GM12878 (cell line): ENCODE results near the gene ERP27. TPM values are rescaled to one million over a fixed set of nuclear protein-coding genes. Genes with fewer than 3 reads are reported as not detected.

ENCODE experiments used
- DPF2 ChIP-seq: fragments of 450-650 bp; IDR thresholded peaks from 2 replicates; pipeline ENCODE4 v1.6.1; 2017; ENCODE audit warnings: mild to moderate bottlenecking
- ESRRA ChIP-seq: IDR thresholded peaks from 2 replicates; pipeline ENCODE4 v1.6.1; 2012; ENCODE audit warnings: mild to moderate bottlenecking, low read length, improper control_type of control experiment
- GABPA ChIP-seq: IDR thresholded peaks from 2 replicates; pipeline ENCODE4 v1.6.1; 2014; ENCODE audit warnings: antibody characterized with exemption, low read depth, mild to moderate bottlenecking, inconsistent platforms
- LARP7 ChIP-seq: fragments of 450-650 bp; IDR thresholded peaks from 2 replicates; pipeline ENCODE4 v1.6.1; 2017; ENCODE audit warnings: mild to moderate bottlenecking
- MTA3 ChIP-seq: IDR thresholded peaks from 2 replicates; pipeline ENCODE4 v1.6.1; 2012; ENCODE audit warnings: low read length, inconsistent platforms, borderline replicate concordance
- MYC ChIP-seq: IDR thresholded peaks from 2 replicates; pipeline ENCODE4 v1.6.1; 2011; ENCODE audit warnings: mild to moderate bottlenecking, low read length, moderate library complexity, inconsistent platforms; ENCODE audit not compliant: insufficient read depth, insufficient replicate concordance, insufficient read length, severe bottlenecking
- NBN ChIP-seq: fragments of 450-650 bp; IDR thresholded peaks from 2 replicates; pipeline ENCODE4 v1.6.1; 2016
- NFYA ChIP-seq: IDR thresholded peaks from 2 replicates; pipeline ENCODE4 v1.6.1; 2011; ENCODE audit warnings: low read depth, mild to moderate bottlenecking, low read length, improper control_type of control experiment, borderline replicate concordance
- POLR2AphosphoS2 ChIP-seq: IDR thresholded peaks from 2 replicates; pipeline ENCODE4 v1.6.1; 2011; ENCODE audit warnings: low read depth, mild to moderate bottlenecking, low read length, improper control_type of control experiment, moderate library complexity
- RCOR1 ChIP-seq: conservative IDR thresholded peaks from 2 replicates; pipeline ENCODE4 v1.6.1; 2012; ENCODE audit warnings: low read depth, low read length, improper control_type of control experiment
- SIN3A ChIP-seq: IDR thresholded peaks from 2 replicates; pipeline ENCODE4 v1.6.1; 2012; ENCODE audit warnings: low read depth, low read length, improper control_type of control experiment
- SMARCA5 ChIP-seq: fragments of 450-650 bp; IDR thresholded peaks from 2 replicates; pipeline ENCODE4 v1.6.1; 2017; ENCODE audit warnings: mild to moderate bottlenecking
- SMC3 ChIP-seq: IDR thresholded peaks from 2 replicates; pipeline ENCODE4 v1.6.1; 2011; ENCODE audit warnings: low read length, improper control_type of control experiment, borderline replicate concordance
- SUZ12 ChIP-seq: fragments of 200-600 bp; sonication (generic); IDR thresholded peaks from one replicate; pipeline ENCODE4 v1.6.1; 2018; ENCODE audit warnings: antibody characterized with exemption, mild to moderate bottlenecking; ENCODE audit not compliant: unreplicated experiment
- TCF12 ChIP-seq: IDR thresholded peaks from 2 replicates; pipeline ENCODE4 v1.6.1; 2011; ENCODE audit warnings: low read depth, mild to moderate bottlenecking, low read length
- YY1 ChIP-seq: IDR thresholded peaks from 2 replicates; pipeline ENCODE4 v1.6.1; 2011; ENCODE audit warnings: low read depth, mild to moderate bottlenecking, low read length
- polyA plus RNA-seq, 11 experiments: library from polyadenylated mRNA; depleted of rRNA in 4 of 11; unstranded in 6 of 11; stranded (reverse) in 5 of 11; fragments of >200 nt; fragmentation: Nextera tagmentation in 4 of 11; fragmentation: Illumina TruSeq in 1 of 11; extraction: Ambion mirVana in 4 of 11; extraction: Trizol in 1 of 11; gene quantifications; 1 replicate in 1 of 11; 2 replicates in 10 of 11; pipeline versions ENCODE4 v1.2.1 to v1.2.3, GENCODE V29; 2011 to 2016; ENCODE audit warnings: inconsistent platforms in 2 of 11, missing spikeins in 2 of 11, low read depth in 1 of 11
- total RNA-seq, 4 experiments: library from RNA; depleted of rRNA in 3 of 4; stranded (reverse); fragments of >200 nt in 3 of 4; fragmentation: Illumina TruSeq in 1 of 4; extraction: Trizol in 1 of 4; gene quantifications; 2 replicates each; pipeline versions ENCODE4 v1.2.1 to v1.2.3, GENCODE V29; 2013 to 2021
- TF ChIP-seq, protein P1 (sequence below): fragments of 450-650 bp; IDR thresholded peaks from 2 replicates; pipeline ENCODE4 v1.6.1; 2017; ENCODE audit warnings: mild to moderate bottlenecking
- TF ChIP-seq, protein P2 (sequence below): fragments of 450-650 bp; formaldehyde crosslinking; IDR thresholded peaks from 2 replicates; pipeline ENCODE4 v1.4.0; 2020; ENCODE audit warnings: mild to moderate bottlenecking, moderate library complexity
- TF ChIP-seq, protein P3 (sequence below), 3 experiments: IDR thresholded peaks in 2 of 3; conservative IDR thresholded peaks in 1 of 3; 2 replicates each; pipeline ENCODE4 v1.5.1; 2011; ENCODE audit warnings: low read depth in 3 of 3, low read length in 3 of 3, mild to moderate bottlenecking in 3 of 3, control low read depth in 2 of 3, moderate library complexity in 2 of 3, inconsistent platforms in 1 of 3, mixed read lengths in 1 of 3; ENCODE audit not compliant: control insufficient read depth in 2 of 3, insufficient read depth in 1 of 3; ENCODE audit errors: extremely low read depth in 1 of 3
- TF ChIP-seq, protein P4 (sequence below): fragments of 450-650 bp; IDR thresholded peaks from 2 replicates; pipeline ENCODE4 v1.6.1; 2018; ENCODE audit warnings: borderline replicate concordance, mild to moderate bottlenecking; ENCODE audit not compliant: partially characterized antibody

The ERP27 gene
- total and polyA plus RNA-seq, 10 of the 15 experiments (the other 5 are each of a cell fraction or from before 2014, with no cell fraction given): 0.91 to 2.4 (median 1.4) TPM

DNA sequence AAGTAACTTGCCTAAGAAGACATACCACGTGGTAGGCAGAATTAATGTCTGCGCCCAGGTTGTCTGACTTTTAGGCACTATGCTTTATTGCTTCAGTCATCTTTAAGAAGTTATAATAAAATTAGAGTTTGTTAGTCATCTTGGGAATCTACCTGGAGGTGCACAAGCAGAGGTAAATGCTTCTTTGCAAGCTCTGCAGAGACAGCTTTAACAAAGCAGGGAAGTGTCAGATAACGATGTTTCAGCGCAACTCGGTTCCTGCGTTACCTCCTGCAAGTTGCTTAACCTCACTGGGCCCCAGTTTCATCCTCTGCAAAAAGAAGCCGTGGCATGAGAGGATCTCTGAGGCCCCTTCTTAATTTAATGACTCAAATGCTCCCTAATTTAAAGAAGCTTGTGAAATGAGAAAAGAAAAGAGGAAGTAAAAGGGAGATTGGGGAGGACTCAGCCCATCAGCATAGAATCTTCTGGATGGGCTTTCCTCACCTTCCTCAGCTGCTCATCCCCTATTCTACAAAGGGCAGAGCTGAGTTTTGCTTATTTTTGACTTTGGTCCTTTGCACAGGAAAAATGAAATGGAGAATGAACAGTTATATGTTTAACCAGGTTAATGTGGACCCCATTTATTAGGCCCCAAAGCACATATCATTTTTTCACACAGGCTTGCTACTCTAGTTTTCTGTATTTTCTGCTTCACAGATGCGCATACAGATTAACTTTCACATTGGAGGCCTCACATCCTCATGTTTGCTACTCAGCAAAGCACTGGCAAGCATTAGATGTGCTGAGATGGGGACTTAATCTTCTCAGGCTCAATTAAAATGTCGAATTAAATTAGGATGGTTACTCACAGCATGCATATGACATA, 17.9 kb upstream of the ERP27 start (continued):
- TF ChIP-seq, protein P1, sequence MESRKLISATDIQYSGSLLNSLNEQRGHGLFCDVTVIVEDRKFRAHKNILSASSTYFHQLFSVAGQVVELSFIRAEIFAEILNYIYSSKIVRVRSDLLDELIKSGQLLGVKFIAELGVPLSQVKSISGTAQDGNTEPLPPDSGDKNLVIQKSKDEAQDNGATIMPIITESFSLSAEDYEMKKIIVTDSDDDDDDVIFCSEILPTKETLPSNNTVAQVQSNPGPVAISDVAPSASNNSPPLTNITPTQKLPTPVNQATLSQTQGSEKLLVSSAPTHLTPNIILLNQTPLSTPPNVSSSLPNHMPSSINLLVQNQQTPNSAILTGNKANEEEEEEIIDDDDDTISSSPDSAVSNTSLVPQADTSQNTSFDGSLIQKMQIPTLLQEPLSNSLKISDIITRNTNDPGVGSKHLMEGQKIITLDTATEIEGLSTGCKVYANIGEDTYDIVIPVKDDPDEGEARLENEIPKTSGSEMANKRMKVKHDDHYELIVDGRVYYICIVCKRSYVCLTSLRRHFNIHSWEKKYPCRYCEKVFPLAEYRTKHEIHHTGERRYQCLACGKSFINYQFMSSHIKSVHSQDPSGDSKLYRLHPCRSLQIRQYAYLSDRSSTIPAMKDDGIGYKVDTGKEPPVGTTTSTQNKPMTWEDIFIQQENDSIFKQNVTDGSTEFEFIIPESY: no peak
- TF ChIP-seq SMC3: no peak
- no peak for TF ChIP-seq LARP7
- TF ChIP-seq, protein P2, sequence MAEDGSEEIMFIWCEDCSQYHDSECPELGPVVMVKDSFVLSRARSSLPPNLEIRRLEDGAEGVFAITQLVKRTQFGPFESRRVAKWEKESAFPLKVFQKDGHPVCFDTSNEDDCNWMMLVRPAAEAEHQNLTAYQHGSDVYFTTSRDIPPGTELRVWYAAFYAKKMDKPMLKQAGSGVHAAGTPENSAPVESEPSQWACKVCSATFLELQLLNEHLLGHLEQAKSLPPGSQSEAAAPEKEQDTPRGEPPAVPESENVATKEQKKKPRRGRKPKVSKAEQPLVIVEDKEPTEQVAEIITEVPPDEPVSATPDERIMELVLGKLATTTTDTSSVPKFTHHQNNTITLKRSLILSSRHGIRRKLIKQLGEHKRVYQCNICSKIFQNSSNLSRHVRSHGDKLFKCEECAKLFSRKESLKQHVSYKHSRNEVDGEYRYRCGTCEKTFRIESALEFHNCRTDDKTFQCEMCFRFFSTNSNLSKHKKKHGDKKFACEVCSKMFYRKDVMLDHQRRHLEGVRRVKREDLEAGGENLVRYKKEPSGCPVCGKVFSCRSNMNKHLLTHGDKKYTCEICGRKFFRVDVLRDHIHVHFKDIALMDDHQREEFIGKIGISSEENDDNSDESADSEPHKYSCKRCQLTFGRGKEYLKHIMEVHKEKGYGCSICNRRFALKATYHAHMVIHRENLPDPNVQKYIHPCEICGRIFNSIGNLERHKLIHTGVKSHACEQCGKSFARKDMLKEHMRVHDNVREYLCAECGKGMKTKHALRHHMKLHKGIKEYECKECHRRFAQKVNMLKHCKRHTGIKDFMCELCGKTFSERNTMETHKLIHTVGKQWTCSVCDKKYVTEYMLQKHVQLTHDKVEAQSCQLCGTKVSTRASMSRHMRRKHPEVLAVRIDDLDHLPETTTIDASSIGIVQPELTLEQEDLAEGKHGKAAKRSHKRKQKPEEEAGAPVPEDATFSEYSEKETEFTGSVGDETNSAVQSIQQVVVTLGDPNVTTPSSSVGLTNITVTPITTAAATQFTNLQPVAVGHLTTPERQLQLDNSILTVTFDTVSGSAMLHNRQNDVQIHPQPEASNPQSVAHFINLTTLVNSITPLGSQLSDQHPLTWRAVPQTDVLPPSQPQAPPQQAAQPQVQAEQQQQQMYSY (CRISPR knock-in tag): no peak
- TF ChIP-seq, protein P3, sequence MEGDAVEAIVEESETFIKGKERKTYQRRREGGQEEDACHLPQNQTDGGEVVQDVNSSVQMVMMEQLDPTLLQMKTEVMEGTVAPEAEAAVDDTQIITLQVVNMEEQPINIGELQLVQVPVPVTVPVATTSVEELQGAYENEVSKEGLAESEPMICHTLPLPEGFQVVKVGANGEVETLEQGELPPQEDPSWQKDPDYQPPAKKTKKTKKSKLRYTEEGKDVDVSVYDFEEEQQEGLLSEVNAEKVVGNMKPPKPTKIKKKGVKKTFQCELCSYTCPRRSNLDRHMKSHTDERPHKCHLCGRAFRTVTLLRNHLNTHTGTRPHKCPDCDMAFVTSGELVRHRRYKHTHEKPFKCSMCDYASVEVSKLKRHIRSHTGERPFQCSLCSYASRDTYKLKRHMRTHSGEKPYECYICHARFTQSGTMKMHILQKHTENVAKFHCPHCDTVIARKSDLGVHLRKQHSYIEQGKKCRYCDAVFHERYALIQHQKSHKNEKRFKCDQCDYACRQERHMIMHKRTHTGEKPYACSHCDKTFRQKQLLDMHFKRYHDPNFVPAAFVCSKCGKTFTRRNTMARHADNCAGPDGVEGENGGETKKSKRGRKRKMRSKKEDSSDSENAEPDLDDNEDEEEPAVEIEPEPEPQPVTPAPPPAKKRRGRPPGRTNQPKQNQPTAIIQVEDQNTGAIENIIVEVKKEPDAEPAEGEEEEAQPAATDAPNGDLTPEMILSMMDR (IDR thresholded peaks at IDR 0.05 in 2 of 3, conservative IDR thresholded peaks at IDR 0.05 in 1 of 3; ENCODE audit: control insufficient read depth in 2 of 3, extremely low read depth in 1 of 3, insufficient read depth in 1 of 3, low read depth in 3 of 3, low read length in 3 of 3): no peak
- TF ChIP-seq MYC: no peak
- no peak for TF ChIP-seq NFYA
- TF ChIP-seq POLR2AphosphoS2: 0 out of 2 replicates have a peak, but pooled peaks have one; percentile 4
- no peak for TF ChIP-seq GABPA
- TF ChIP-seq ESRRA: no peak
- TF ChIP-seq, protein P4, sequence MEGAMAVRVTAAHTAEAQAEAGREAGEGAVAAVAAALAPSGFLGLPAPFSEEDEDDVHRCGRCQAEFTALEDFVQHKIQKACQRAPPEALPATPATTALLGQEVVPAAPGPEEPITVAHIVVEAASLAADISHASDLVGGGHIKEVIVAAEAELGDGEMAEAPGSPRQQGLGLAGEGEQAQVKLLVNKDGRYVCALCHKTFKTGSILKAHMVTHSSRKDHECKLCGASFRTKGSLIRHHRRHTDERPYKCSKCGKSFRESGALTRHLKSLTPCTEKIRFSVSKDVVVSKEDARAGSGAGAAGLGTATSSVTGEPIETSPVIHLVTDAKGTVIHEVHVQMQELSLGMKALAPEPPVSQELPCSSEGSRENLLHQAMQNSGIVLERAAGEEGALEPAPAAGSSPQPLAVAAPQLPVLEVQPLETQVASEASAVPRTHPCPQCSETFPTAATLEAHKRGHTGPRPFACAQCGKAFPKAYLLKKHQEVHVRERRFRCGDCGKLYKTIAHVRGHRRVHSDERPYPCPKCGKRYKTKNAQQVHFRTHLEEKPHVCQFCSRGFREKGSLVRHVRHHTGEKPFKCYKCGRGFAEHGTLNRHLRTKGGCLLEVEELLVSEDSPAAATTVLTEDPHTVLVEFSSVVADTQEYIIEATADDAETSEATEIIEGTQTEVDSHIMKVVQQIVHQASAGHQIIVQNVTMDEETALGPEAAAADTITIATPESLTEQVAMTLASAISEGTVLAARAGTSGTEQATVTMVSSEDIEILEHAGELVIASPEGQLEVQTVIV: no peak
- TF ChIP-seq SMARCA5: peak; percentile 98
- 0 out of 2 replicates have a peak, but pooled peaks have one; percentile 9 for TF ChIP-seq YY1
- no peak for TF ChIP-seq MTA3
- 0 out of 2 replicates have a peak, but pooled peaks have one; percentile 20 for TF ChIP-seq RCOR1
- no peak for TF ChIP-seq TCF12
- no peak for TF ChIP-seq SIN3A
- no peak for TF ChIP-seq SUZ12
- TF ChIP-seq DPF2: peak; percentile 89; the same call in 1 of the 2 replicates
- TF ChIP-seq NBN: peak; percentile 66; the same call in 1 of the 2 replicates
